GM08714 (cell line): ENCODE data around the gene CDHR4.
A peak's percentile ranks its signal among the peaks of the same experiment; 100 is the strongest.
"Not testable (repeated sequence)": the region's sequence is repeated elsewhere in the genome, so short reads cannot be mapped to it uniquely, and the experiment has no call there.

Experiments used
- H3K4me3 ChIP-seq: fragments of 200-500 bp; sonication (Bioruptor generic); 2 replicates; pipeline ENCODE4 v1.5.1; 2014; ENCODE audit warnings: mild to moderate bottlenecking, low read length, inconsistent platforms
- ZNF274 ChIP-seq: IDR thresholded peaks from 2 replicates; pipeline ENCODE4 v1.6.1; 2012; ENCODE audit warnings: mild to moderate bottlenecking, low read depth, low read length

The CDHR4 gene, protein sequence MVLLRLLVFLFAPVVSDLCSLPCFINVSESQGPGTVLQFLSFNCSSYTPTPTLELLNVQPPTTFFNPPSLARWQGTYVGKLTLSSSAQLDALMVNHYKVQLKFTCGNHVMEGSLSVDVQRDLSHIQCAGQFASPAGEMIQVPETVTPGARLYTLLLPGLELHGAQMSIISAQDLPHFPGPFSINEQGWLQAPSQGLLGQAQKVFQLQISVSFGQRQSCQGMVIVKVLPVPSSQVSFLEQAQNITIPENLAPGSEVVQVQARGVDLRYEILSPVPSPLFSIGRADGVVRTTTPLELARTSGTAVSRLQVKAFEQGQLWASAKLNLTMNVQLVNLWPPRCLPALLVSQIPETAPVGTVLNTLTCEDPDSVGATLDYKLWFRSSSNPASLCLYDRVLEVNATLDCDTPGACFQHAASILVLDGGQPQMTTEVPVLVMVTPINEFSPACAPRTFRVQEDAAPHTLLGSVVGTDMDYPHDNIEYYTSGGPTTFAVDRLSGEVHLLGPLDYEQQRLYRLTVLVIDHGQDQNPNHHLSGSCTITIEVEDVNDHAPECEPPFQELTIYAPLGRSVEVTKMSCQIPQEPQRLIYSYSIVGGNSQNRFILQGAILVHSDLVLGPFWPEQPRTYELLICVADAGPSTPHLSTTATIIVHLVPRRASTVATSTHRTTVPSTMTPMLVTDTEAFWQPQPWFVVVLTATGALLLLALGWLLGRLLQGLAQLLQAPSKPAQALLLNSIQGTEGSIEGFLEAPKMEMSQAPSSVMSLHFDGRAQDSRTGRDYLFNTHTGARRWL

DNA sequence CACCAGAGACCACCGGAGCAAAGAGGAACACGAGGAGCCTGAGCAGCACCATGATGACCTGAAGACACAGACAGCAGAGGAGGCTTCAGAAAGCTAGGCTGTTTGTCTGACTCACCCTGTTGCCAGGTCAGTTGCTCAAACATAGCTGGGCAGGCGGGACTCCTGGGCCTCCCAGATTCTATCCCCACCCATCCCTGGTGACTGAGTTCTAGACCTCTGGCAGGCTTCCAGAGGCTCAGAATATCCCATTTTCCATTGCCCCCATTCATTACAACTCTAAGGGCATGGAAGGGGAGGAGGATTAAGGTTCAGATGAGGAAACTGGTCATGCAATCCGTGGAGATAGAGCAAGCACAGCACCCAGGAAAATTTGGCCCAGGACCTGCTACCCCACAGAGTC, at the start of gene CDHR4:
TSS of gene CDHR4 (minus strand) at position 113 of the 400 bp plus-strand sequence. CDS start at position 52, 61 bp downstream.
- no peak within 1 kb of the TSS for H3K4me3 ChIP-seq
- TF ChIP-seq ZNF274 = no peak

DNA sequence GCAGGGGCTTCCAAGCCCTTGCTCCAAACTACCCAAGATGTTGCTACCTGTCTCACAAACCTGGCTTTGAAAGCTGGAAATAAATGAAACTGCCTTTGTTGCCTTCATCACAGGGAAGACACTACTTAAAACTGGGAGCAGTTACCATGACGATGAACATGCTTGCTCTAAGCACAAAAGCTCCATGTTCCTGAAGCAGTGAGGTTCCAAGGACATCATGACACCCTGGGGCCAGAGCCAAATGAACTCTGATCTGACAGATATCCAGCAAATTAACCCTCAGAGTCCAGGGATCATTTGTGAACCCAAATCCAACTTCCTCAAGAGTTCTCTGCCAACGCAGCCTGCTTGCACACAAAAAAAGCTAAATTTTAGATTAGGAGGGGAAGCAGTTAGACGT, 46.0 kb upstream of the CDHR4 start:
- no peak overlapping the region for H3K4me3 ChIP-seq
- TF ChIP-seq ZNF274 = no peak

DNA sequence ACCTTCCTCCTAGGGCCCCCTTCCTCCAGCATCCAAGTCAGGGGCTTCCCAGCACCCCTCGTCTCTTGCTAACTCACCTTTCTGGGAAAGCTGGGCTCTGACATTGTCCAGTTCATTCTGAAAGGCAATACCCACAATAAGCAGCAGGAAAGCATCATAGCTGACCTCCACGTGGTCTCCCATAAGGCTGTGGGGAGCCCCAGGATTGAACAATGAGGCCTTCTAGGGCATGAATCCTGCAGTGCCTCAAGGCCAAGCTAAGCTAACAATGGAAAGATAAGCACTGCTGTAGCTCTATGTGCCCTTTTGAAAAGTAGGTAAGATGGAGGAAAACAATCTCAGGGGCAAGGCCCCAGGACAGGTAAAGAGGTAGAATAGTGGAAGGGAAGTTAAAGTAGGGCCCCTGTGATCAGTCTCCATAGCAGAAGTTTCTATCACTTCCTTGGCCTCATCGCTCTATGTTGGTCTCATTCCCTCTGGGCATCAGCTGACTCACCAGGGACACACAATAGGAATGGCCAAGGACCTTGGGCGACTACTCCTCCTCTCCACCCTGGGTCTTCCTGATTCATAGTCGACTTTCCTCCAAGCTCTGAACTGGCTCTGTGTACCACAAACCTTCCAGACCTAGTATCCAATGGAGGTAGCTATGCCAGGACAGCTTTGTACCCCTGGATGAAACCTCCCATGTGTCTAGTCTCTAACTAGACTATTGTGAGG, 45.0 kb upstream of the CDHR4 start:
- no peak overlapping the region for H3K4me3 ChIP-seq
- TF ChIP-seq ZNF274 = no peak

DNA sequence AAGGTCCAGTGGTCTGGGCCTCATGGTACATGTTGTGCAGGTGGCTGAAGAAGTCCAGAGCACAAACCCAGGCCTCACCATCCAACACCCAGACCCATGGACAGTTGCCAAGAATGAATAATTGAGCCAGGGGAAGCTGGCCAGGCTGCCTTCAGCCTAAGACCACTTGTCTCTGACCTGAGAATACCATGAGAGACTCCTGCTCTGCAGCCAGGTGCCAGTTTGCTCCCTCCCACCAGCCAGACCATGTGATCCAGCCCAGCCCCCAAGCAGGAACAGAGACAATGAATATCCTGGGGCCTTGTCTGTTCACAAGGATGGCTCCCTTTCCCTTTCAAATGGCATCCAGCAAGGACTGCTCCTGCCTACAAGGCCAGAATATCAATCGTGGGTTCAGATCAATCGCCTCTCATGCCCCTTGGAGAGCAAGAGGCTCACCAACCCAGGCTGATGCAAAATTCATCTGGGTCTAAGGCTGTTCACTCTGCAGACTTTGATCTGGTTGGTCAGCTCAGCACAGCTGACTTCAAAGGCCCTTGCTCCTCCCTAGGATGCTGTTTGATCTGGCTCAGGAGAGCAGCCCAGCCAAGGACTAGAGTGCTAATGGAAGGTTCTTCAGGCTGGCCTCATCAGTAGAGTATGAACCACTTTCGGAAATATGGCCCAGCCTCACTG, 43.3 kb upstream of the CDHR4 start:
- TF ChIP-seq ZNF274 = no peak
- H3K4me3 ChIP-seq = no peak overlapping the region

DNA sequence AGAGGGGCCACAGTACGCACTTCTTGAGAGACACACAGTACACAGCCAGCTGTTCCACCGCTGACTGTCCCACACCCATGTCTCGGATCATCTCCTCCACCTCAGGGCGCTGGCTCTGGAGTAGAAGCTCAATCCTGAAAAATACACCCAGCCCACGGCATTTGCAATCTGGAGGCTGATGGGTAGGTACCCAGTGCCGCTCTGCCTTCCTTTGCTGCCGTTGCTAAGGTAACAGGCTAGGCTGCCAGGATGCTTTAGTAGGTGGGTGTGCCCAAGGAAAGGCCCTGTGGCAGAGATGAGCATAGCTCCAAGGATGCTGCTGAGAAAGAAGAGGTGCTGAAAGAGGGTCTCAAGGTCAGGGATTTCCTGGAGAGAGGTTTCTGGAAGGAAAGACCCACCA, 42.1 kb upstream of the CDHR4 start:
- H3K4me3 ChIP-seq = no peak overlapping the region
- no peak for TF ChIP-seq ZNF274

DNA sequence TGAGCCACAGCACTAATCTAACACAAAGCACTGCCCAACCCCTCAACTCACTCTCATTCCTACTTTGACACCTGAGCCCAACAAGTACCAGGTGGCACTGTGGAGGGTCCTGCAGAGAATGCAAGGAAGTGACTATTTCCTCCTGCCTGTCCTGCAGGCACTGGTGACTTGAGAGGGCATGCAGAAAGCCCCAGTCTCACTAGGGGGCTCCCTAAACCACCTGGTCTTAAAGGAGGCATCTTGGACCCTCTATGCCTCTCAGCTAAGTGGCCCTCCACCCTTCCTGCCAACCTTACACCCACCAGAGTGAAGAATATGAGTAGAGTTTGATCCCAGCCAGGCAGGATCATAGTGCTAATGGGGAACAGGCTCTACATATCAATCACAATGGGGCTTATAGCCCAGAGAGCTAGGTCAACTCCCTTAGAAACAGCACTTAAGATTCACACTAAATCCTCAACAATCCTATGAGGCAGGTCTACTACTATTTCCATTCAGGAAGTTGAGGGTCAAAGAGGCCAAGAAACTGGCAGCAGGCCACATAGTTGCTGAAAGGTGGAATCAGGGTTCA, 41.5 kb upstream of the CDHR4 start:
- no peak for TF ChIP-seq ZNF274

DNA sequence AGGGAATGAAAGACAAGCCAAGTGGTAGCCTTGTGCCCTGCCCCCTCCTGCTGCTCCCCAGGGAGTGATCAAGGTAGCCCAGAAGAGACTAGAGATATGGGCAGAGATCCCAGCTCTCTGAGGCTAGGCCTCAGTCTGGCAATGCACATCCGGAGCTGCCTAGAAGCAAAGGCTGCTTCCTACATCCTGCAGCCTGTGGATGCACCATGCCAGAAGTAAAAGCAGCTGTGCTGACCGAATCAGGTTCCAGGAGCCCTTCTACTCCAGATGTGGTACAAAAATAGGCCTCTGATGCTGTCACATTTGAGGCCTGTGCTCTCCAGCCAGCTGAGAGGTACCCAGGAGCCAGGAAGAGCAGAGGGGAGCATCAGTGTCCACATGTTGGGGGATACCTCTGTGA, 40.7 kb upstream of the CDHR4 start:
- H3K4me3 ChIP-seq = no peak overlapping the region
- TF ChIP-seq ZNF274 = no peak

More for the DNA sequence above, 41.5 kb upstream of the CDHR4 start:
- no peak overlapping the region for H3K4me3 ChIP-seq

DNA sequence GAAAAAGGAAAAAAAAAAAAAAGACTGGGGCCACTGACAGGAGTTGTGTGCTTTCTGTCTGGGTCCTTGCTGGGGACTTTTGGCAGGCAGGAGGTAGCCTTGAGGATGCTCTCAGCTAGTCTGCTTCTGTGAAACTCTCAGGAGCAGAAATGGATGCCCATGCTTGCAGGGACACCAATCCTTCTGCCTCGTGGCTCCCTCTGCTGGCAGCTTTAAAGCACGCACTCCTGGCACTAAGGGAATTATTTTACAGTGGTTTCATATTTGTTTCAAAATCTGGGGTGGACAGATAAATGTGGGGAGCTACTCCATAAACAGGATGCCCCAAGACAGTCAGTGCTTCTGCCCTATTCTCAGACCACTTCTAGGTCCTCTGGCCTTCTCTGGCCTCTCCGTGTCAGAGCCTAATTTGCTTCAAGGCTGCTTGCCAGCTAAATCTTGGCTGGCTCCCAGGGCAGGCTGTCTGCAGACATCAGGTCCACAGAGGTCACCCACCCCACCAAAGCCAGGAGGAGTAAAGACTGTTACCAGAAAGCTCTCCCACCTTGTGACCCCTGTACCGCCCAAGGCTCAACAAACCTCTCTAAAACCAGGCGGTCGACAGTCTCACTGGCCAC, 39.6 kb upstream of the CDHR4 start:
- no peak overlapping the region for H3K4me3 ChIP-seq
- TF ChIP-seq ZNF274 = no peak

DNA sequence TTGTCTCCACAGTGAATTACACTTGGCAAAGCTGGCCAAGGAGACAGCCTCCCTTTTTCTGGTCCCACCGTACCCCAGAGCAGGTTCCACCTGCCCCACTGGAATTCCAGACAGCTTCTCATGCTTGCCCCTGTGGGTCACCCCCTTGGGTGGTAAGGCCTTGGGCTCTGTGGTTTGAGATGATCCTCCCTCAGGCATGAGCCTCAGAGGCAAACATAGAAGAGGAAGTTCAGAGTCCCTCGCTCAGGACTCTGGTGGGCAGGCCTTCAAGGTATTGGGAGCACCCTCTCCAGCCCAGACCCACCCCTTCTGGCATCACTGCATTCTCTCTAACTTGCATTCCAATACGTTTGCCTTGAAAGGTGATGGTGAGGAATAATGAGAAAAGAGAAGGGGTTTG, 31.7 kb upstream of the CDHR4 start:
- TF ChIP-seq ZNF274 = no peak
- H3K4me3 ChIP-seq = no peak overlapping the region

DNA sequence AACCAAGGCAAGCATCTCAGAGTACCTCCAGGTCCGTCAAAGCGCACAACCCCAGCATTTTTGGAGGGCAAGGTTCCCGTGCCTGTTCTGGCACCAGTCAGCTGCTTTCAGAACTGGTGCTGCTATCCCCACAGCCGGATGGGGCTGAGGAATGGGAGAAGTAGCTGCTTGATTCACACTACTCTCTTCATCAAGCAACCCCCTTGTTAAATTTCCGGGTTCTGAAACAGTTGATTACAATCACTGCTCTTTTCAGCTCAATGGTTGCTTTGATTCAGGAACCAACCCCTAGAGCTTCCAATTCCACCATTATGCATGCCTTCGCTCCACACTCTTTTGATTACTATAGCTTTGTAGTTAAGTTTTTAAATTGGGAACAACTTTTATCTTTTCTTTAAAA, 26.3 kb upstream of the CDHR4 start:
- TF ChIP-seq ZNF274 = no peak
- H3K4me3 ChIP-seq = no peak overlapping the region

DNA sequence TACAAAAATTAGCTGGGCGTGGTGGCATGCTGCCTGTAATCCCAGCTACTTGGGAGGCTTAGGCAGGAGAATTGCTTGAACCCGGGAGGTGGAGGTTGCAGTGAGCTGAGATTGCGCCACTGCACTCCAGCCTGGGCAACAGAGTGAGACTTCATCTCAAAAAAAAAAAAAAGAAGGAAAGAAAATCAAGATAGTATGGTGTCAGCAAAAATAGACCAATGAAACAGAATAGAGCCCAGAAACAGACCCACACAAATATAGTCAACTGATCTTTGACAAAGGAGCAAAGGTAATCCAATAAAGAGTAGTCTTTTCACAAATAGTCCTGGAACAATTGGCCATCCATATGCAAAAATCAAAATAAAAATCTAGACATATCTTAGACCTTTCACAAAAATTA, 23.5 kb upstream of the CDHR4 start:
- H3K4me3 ChIP-seq = not testable (repeated sequence)

DNA sequence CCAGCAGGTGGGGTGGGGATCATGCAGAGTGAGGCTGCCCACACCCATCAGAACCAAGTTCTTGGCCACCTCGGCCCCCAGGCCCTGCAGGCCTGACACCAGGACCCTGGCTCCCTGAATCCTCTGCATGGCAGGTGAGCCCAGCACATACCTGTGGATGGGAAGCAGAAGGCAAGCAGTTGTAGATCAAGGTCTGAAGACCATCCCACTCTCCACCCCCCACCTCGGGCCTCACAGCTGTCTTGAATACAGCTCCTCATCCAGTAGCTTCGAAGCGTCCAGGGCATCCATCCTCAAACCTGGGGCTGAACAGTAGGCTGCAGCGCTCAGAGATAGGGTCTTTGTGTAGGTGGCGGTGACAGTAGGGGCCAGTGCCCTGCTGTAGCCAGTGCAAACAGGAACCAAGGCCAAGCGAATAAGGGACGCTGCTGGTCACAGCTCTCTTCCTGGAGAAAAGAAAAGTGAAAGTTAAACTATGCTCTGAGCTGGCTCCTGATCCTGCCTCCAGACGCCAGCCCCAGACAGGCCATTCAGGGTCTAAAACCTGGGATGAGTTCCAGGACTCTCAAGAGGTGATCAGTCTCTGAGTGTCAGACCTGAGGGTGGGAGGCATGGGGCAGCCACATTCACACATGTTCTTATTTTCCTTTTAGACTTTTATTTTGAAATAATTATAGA, 14.0 kb upstream of the CDHR4 start, which contains the start of gene UBA7:
TSS of gene UBA7 (minus strand) at position 457 of the 678 bp plus-strand sequence. CDS start at position 291, 166 bp downstream.
- peak within 1 kb of the TSS; percentile 56; the same call in 1 of the 2 replicates for H3K4me3 ChIP-seq

More for the DNA sequence above, 14.0 kb upstream of the CDHR4 start, which contains the start of gene UBA7:
- no peak for TF ChIP-seq ZNF274
